Rectal smooth muscle tissue (tissue), 1 donor: ENCODE measurements around the gene CR2.

Source experiments
- H3K27ac ChIP-seq: one replicate; pipeline ENCODE4 v1.7.0; 2013; ENCODE audit warnings: low read depth, low read length, inconsistent platforms
- H3K27me3 ChIP-seq: one replicate; pipeline ENCODE4 v1.7.0; 2013; ENCODE audit warnings: low read length; ENCODE audit not compliant: control insufficient read depth, insufficient read depth
- H3K36me3 ChIP-seq: one replicate; pipeline ENCODE4 v1.7.0; 2013; ENCODE audit warnings: low read length; ENCODE audit not compliant: control insufficient read depth, insufficient read depth
- H3K4me1 ChIP-seq: one replicate; pipeline ENCODE4 v1.7.0; 2013; ENCODE audit warnings: low read length; ENCODE audit not compliant: control insufficient read depth, insufficient read depth
- H3K4me3 ChIP-seq: one replicate; pipeline ENCODE4 v1.7.0; 2013; ENCODE audit warnings: low read length
- H3K9ac ChIP-seq: one replicate; pipeline ENCODE4 v1.7.0; 2013; ENCODE audit warnings: low read length

The CR2 gene

DNA sequence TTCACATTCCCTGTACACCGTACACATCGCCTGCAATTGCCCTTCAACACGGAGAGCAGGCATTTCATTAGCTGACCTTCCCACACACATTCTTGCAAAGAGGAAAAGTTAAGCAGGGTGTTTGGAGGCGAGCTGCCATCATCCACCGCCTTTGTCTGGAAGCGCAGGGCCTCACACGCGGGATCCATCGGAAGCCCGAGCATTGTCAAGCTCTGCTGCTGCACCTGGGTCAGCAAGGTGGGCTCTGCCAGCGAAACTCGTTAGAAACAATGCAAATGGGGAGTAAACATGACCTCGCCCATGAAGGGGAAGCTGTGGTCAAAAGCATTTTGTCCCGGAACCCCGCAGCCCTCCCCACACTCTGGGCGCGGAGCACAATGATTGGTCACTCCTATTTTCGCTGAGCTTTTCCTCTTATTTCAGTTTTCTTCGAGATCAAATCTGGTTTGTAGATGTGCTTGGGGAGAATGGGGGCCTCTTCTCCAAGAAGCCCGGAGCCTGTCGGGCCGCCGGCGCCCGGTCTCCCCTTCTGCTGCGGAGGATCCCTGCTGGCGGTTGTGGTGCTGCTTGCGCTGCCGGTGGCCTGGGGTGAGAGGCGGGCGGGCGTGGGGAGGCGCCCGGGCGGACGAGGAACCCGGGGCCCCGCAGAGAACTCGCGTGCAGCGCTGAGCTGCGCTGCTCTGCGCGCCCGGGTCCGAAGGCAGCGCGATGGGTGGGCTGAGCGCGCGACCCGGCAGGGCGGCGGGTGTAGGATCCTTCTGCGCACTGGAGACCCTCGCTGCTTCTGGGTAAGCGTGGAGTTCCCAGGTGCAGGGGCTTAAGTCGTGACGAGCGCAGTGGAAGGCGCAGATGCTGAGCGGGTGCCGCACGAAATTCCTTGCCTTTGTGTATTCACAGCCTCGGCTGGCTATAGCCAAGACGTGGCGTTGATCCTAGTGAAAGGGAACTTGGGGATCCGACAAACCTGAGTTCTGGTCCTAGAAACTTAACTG lies 42.0 kb downstream of the CR2 start, which contains the start of gene CR1:
CR1 (plus strand) TSS at position 357 of the 992 bp plus-strand sequence; CDS start at position 468, 111 bp downstream.
- Histone ChIP-seq H3K27ac (no peak within 1 kb of the TSS), H3K4me1 (no peaks in the 10 kb centered on the region), H3K4me3 (peak within 1 kb of the TSS; percentile 52), H3K27me3 (peaks cover 5% of the 10 kb centered on the region), H3K9ac (no peak within 1 kb of the TSS), H3K36me3 (no peaks in the 10 kb centered on the region)

DNA sequence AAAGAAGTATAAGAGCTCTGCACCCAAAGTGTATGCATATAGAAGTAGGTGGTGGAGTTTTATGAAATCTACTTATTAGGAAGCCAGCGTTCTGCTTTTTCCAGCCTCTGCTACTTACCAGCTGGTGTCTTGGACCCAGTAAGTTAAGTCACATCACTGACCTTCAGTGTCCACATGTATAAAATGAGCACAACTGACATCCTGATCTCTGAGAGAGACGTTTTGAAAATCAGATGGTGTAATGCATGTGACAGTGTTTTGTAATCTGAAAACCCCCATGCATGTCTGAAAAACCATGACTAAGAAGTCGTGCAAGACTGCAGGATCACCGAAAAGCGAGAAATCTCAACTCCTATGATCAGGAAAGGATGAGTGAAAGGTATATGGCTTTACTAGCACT lies 43.8 kb downstream of the CR2 start:
- peaks cover 7% of the 10 kb centered on the region for H3K27me3 ChIP-seq
- no peaks in the 10 kb centered on the region for H3K36me3 ChIP-seq
- no peak overlapping the region for H3K9ac ChIP-seq
- H3K4me1 ChIP-seq = no peaks in the 10 kb centered on the region
- no peak overlapping the region for H3K27ac ChIP-seq
- H3K4me3 ChIP-seq = no peak overlapping the region

- Histone ChIP-seq H3K36me3 (no peaks in the 10 kb centered on the region), H3K9ac (no peak overlapping the region), H3K27ac (no peak overlapping the region), H3K4me1 (no peaks in the 10 kb centered on the region), H3K4me3 (no peak overlapping the region), H3K27me3 (peaks cover 7% of the 10 kb centered on the region)
Observed at GRCh38 chr1:207499573-207499972, 45.4 kb downstream of the CR2 start.

DNA sequence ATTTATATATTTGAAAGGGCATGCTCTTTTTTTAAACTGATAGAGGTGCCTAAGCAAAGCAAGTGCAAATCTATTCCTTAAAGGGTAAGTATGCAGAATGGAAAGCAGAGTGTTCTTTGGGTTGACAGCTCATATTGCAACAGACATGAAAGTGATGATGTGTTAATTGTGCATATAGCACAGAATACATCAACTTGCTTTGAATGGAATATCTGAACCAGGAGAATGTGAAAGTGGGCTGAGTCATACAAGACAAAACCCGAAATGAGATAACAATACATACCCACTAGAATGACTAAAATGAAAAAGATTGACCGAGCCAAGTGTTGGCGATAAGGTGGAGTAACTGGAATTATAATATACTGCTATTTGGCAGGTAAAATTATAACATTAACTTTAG lies 46.2 kb downstream of the CR2 start:
- Histone ChIP-seq H3K4me3 (no peak overlapping the region), H3K27ac (no peak overlapping the region), H3K9ac (no peak overlapping the region), H3K27me3 (peaks cover 7% of the 10 kb centered on the region), H3K4me1 (no peaks in the 10 kb centered on the region), H3K36me3 (no peaks in the 10 kb centered on the region)

DNA sequence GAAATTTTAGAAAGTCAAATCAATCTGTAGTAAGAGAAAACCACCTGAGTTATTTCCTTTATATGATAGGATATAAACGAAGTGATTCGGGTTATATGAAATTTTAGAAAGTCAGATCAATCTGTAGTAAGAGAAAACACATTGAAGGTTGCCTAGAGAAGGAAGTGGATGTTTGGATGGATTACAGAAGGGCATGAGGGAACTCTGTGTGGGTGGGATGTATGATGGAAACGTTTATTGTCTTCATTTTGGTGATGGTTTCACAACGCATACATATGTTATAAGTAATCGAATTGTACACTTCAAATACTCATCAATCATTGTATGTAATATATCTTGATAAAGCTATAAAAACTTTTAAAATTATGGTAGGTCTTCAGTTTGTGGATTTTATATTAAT lies 46.9 kb downstream of the CR2 start:
- no peak overlapping the region for H3K9ac ChIP-seq
- peaks cover 7% of the 10 kb centered on the region for H3K27me3 ChIP-seq
- H3K4me1 ChIP-seq = no peaks in the 10 kb centered on the region

GRCh38 chr1:207502726-207503125 lies 48.6 kb downstream of the CR2 start:
- H3K4me3 ChIP-seq = no peak overlapping the region
- no peaks in the 10 kb centered on the region for H3K4me1 ChIP-seq
- H3K27me3 ChIP-seq = peaks cover 3% of the 10 kb centered on the region
- H3K27ac ChIP-seq = no peak overlapping the region
- H3K9ac ChIP-seq = no peak overlapping the region
- H3K36me3 ChIP-seq = no peaks in the 10 kb centered on the region

More for the DNA sequence above, 46.9 kb downstream of the CR2 start:
- H3K4me3 ChIP-seq = no peak overlapping the region
- H3K27ac ChIP-seq = no peak overlapping the region
- H3K36me3 ChIP-seq = no peaks in the 10 kb centered on the region

DNA sequence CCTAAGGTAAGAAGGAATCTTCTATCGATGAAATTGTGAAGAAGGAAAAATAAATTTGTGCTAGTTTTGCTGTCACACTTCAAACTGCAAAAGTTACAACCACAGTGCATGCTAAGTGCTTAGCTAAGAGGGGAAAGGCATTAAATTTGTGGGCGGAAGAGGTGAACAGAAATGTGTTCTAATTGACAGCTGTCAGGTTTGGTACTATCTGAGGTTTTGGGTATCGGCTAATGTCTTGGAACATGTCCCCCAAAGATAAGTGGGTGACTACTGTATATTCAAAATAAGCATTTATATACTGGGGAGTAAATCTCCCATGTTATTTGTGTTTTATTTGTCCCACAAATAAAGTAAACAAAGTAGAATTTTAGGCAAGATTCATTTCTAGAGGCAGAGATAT lies 49.8 kb downstream of the CR2 start:
- no peaks in the 10 kb centered on the region for H3K4me1 ChIP-seq
- H3K9ac ChIP-seq = no peak overlapping the region
- no peak overlapping the region for H3K27ac ChIP-seq
- no peak overlapping the region for H3K4me3 ChIP-seq
- H3K27me3 ChIP-seq = peaks cover 3% of the 10 kb centered on the region
- H3K36me3 ChIP-seq = no peaks in the 10 kb centered on the region

DNA sequence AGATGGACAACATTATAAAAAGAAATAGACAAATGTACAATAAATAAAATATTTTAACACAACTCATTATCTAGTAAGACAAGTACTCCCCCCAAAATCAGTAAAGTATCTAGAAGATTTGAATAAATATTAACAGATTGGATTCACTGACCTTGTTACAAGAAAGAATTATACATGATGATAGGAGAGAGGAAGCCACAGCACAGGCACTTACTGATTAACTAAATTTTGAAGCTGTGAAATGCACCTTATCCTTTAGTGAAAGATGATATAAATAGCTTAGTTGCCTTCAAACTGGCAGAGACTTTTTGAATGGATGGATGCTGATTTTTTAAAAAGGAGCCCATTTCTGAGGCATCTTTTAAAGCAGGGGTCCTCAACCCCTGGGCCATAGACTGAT lies 50.3 kb downstream of the CR2 start:
- Histone ChIP-seq H3K36me3 (no peaks in the 10 kb centered on the region), H3K4me3 (no peak overlapping the region), H3K4me1 (no peaks in the 10 kb centered on the region), H3K27ac (no peak overlapping the region), H3K27me3 (peaks cover 3% of the 10 kb centered on the region), H3K9ac (no peak overlapping the region)

GRCh38 chr1:207510444-207510843 lies 56.3 kb downstream of the CR2 start:
- Histone ChIP-seq H3K36me3 (no peaks in the 10 kb centered on the region), H3K4me1 (no peaks in the 10 kb centered on the region), H3K9ac (no peak overlapping the region), H3K27me3 (no peaks in the 10 kb centered on the region), H3K27ac (no peak overlapping the region), H3K4me3 (no peak overlapping the region)

DNA sequence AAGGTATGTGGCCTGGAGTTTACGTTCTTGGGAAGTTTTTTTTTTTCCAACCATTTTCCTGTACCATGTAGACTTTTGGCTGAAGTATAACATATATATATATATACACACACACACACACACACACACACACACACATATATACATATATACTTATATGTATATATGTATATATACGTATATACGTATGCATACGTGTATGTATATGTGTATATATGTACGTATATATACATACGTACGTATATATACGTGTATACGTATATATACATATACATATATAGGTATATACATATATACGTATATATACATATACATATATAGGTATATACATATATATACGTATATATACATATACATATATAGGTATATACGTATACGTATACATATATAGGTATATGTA lies 60.8 kb downstream of the CR2 start:
- Histone ChIP-seq H3K27ac (no peak overlapping the region), H3K9ac (no peak overlapping the region), H3K4me3 (no peak overlapping the region), H3K27me3 (no peaks in the 10 kb centered on the region), H3K36me3 (no peaks in the 10 kb centered on the region), H3K4me1 (no peaks in the 10 kb centered on the region)

GRCh38 chr1:207516729-207517128 lies 62.6 kb downstream of the CR2 start:
- Histone ChIP-seq H3K27ac (no peak overlapping the region), H3K9ac (no peak overlapping the region), H3K4me3 (no peak overlapping the region), H3K4me1 (no peaks in the 10 kb centered on the region), H3K36me3 (no peaks in the 10 kb centered on the region), H3K27me3 (no peaks in the 10 kb centered on the region)

DNA sequence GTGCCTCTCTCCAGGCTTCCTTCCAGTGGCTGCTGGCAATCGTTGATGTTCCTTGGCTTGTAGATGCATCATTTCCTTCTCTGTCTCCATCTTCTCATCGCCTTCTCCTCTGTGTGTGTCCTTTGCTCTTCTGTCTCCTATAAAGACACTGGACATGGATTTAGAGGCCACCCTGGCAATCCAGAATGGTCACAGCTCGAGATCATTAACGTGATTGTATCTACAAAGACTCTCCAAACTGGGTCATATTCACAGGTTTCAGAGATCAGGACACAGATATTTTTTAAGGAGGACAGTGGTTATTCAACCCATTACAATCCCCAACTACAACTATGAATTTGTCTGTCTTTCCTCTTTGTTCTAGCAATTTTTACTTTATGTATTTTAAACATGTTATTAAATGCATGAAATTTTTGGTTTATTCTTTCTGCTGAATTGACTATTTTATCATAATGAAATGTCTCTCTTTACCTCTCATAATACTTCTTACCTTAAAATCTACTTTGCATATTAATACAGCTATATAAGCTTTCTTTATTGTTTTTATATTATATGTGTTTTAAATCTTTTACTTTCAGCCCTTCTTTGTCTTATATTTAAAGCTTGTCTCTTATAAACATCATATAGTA lies 64.6 kb downstream of the CR2 start:
- Histone ChIP-seq H3K36me3 (no peaks in the 10 kb centered on the region), H3K27me3 (no peaks in the 10 kb centered on the region), H3K27ac (no peak overlapping the region), H3K9ac (no peak overlapping the region), H3K4me3 (no peak overlapping the region), H3K4me1 (no peaks in the 10 kb centered on the region)
